Hepatocyte (in vitro differentiated cells): ENCODE data around the gene RPL28. TPM values are rescaled to one million over a fixed set of nuclear protein-coding genes. Genes with fewer than 3 reads are reported as not detected.

Experiments
- DNase-seq: peaks from one replicate; pipeline ENCODE4 v3.0.0-alpha.2; 2016; ENCODE audit warnings: low spot score
- H2AFZ ChIP-seq: fragments of 200-600 bp; sonication (generic); 2 replicates; pipeline ENCODE4 v1.6.0; 2016; ENCODE audit warnings: antibody characterized with exemption, mild to moderate bottlenecking
- H3K27ac ChIP-seq: fragments of 200-600 bp; sonication (generic); 2 replicates; pipeline ENCODE4 v1.5.1; 2016; ENCODE audit warnings: mild to moderate bottlenecking
- H3K27me3 ChIP-seq: fragments of 200-600 bp; sonication (generic); 2 replicates; pipeline ENCODE4 v1.6.1; 2016
- H3K36me3 ChIP-seq: fragments of 200-600 bp; sonication (generic); replicated peaks from 2 replicates; pipeline ENCODE4 v1.5.1; 2016; ENCODE audit warnings: low read depth; ENCODE audit not compliant: insufficient read depth
- H3K4me1 ChIP-seq: fragments of 200-600 bp; sonication (generic); 2 replicates; pipeline ENCODE4 v1.5.1; 2016; ENCODE audit warnings: mild to moderate bottlenecking, moderate library complexity; ENCODE audit not compliant: insufficient read depth
- H3K4me2 ChIP-seq: fragments of 200-600 bp; sonication (generic); 2 replicates; pipeline ENCODE4 v1.6.0; 2016
- H3K4me3 ChIP-seq: fragments of 200-600 bp; sonication (generic); 2 replicates; pipeline ENCODE4 v1.5.1; 2016; ENCODE audit warnings: mild to moderate bottlenecking
- H3K79me2 ChIP-seq: fragments of 200-600 bp; sonication (generic); 2 replicates; pipeline ENCODE4 v1.6.0; 2017; ENCODE audit warnings: mild to moderate bottlenecking
- H3K9me2 ChIP-seq: fragments of 200-600 bp; sonication (generic); replicated peaks from 2 replicates; pipeline ENCODE4 v1.6.0; 2017; ENCODE audit warnings: mild to moderate bottlenecking; ENCODE audit not compliant: insufficient read depth
- H3K9me3 ChIP-seq: fragments of 200-600 bp; sonication (generic); 2 replicates; pipeline ENCODE4 v1.5.1; 2016; ENCODE audit warnings: low read depth, mild to moderate bottlenecking
- H4K20me1 ChIP-seq: fragments of 200-600 bp; sonication (generic); 2 replicates; pipeline ENCODE4 v1.6.0; 2016; ENCODE audit warnings: mild to moderate bottlenecking; ENCODE audit not compliant: insufficient read depth, poor library complexity, severe bottlenecking
- EZH2 ChIP-seq: fragments of 200-600 bp; sonication (generic); IDR thresholded peaks from 2 replicates; pipeline ENCODE4 v1.6.1; 2016; ENCODE audit warnings: antibody characterized with exemption, mild to moderate bottlenecking, borderline replicate concordance
- EZH2phosphoT487 ChIP-seq: fragments of 200-600 bp; sonication (generic); IDR thresholded peaks from one replicate; pipeline ENCODE4 v1.6.1; 2018; ENCODE audit warnings: antibody characterized with exemption, mild to moderate bottlenecking, low read depth, moderate library complexity; ENCODE audit not compliant: unreplicated experiment, severe bottlenecking
- WGBS: methylation state at CpG from one replicate; pipeline ENCODE4 v1.1.6; 2016; ENCODE audit warnings: low lambda C conversion rate; ENCODE audit errors: missing lambda C conversion rate; 5-methylcytosine and 5-hydroxymethylcytosine counted together
- polyA plus RNA-seq: library from polyadenylated mRNA; unstranded; fragments of >200 nt; fragmentation: Nextera tagmentation; extraction: Ambion mirVana; gene quantifications from 2 replicates; pipeline ENCODE4 v1.2.1, GENCODE V29; 2016
- total RNA-seq: library from RNA; depleted of rRNA; stranded (reverse); fragments of >200 nt; gene quantifications from 2 replicates; pipeline ENCODE4 v1.2.3, GENCODE V29; 2014
- TF ChIP-seq, protein P1 (sequence below): fragments of 200-600 bp; sonication (generic); IDR thresholded peaks from 2 replicates; pipeline ENCODE4 v1.5.1; 2016; ENCODE audit warnings: antibody characterized with exemption, mild to moderate bottlenecking; ENCODE audit not compliant: poor library complexity

The RPL28 gene
- total and polyA plus RNA-seq, 2 experiments from 2014 or later: 437 to 604 TPM

DNA sequence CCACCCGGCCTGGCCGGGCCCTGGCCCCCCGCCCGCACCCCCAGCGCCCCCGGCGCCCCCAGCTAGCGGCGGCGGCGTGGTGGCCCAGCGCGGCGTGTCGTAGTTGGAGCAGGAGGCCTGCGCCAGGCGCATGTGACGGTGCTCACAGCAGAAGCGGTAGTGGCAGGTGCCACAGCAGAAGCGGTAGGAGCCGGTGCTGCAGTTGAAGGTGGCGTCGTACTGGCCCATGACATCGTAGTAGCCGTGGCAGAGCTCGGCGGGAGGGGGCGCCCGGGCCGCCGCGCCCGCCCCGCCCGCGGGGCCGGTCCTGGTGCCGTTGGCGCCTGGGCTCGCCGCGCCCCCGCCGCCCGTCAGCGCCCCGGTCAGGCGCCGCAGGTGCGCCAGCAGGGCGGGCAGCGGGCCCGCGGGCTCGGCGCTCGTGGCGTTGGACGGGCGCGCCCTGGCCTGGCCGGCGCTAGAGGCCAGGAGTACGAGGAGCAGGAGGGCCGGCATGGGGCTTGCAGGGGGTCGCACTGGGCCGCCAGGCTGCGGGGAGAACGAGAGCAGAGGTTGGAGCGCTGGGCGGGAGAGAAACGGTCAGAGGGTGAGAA lies 56.7 kb downstream of the RPL28 start:
- Histone ChIP-seq H3K27ac (no peak overlapping the region), H4K20me1 (no peaks in the 10 kb centered on the region), H3K9me3 (no peaks in the 10 kb centered on the region), H3K4me2 (peak overlapping the region; percentile 46), H3K36me3 (no peaks in the 10 kb centered on the region), H3K9me2 (no peaks in the 10 kb centered on the region), H2AFZ (no peak overlapping the region), H3K4me1 (no peaks in the 10 kb centered on the region), H3K27me3 (peaks cover 70% of the 10 kb centered on the region), H3K79me2 (no peaks in the 10 kb centered on the region), H3K4me3 (no peak overlapping the region)
- 3% methylated on average over 49 of the region's 72 CpGs for WGBS
- TF ChIP-seq EZH2phosphoT487 (no peak), EZH2 (no peak)
- TF ChIP-seq, protein P1, sequence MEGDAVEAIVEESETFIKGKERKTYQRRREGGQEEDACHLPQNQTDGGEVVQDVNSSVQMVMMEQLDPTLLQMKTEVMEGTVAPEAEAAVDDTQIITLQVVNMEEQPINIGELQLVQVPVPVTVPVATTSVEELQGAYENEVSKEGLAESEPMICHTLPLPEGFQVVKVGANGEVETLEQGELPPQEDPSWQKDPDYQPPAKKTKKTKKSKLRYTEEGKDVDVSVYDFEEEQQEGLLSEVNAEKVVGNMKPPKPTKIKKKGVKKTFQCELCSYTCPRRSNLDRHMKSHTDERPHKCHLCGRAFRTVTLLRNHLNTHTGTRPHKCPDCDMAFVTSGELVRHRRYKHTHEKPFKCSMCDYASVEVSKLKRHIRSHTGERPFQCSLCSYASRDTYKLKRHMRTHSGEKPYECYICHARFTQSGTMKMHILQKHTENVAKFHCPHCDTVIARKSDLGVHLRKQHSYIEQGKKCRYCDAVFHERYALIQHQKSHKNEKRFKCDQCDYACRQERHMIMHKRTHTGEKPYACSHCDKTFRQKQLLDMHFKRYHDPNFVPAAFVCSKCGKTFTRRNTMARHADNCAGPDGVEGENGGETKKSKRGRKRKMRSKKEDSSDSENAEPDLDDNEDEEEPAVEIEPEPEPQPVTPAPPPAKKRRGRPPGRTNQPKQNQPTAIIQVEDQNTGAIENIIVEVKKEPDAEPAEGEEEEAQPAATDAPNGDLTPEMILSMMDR: no peak
- no peak for DNase-seq

DNA sequence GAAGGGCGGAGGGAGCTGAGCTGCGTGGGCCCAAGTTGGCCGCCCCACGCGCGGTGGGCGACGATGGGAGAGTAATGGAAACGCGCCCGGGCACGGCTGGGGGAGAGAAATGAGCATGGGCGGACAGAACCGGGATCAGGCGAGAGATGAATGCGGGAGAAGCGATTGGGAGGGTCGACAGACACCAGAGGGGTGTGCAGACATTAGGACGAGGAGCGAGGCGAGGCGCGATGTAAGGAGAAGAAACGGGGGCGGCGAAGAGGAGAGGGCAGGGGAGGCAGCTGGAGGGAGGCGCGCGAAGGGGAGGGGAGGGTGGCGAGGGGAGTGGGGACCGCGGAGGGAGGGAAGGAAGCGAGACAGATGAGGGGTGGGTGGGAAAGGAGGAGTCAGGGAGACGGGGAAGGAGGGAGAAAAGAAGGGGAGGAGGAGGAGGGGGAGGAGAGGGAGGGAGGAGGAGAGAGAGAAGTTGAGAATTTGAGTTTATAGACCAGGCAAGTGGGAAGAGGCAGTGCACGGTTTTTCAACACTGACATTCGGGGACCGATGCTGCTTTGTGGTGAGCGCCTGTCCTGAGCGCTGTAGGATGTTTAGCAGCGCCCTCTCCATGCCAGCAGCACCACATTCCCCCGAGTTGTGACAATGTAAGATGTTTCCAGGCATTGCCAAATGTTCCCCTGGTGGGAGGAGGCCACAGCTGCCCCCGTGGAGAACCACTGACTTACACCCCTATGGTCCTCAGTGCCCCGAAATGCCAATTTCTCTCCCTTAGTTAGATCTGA lies 57.5 kb downstream of the RPL28 start, which contains the start of gene SHISA7:
Gene SHISA7, minus strand, starts transcription at position 256 of the 779 bp plus-strand sequence. CDS start 437 bp downstream, outside the sequence.
- Histone ChIP-seq H3K4me2 (peak within 1 kb of the TSS; percentile 46), H3K27me3 (peaks cover 73% of the 10 kb centered on the region), H3K79me2 (no peaks in the 10 kb centered on the region), H3K9me2 (no peaks in the 10 kb centered on the region), H3K9me3 (no peaks in the 10 kb centered on the region), H4K20me1 (no peaks in the 10 kb centered on the region), H3K36me3 (no peaks in the 10 kb centered on the region), H3K27ac (no peak within 1 kb of the TSS), H3K4me1 (no peaks in the 10 kb centered on the region), H2AFZ (no peak within 1 kb of the TSS), H3K4me3 (no peak within 1 kb of the TSS)
- WGBS: 4% methylated on average over 12 of the region's 43 CpGs
- TF ChIP-seq, protein P1: no peak
- TF ChIP-seq EZH2phosphoT487: no peak
- TF ChIP-seq EZH2: no peak
- no peak for DNase-seq

DNA sequence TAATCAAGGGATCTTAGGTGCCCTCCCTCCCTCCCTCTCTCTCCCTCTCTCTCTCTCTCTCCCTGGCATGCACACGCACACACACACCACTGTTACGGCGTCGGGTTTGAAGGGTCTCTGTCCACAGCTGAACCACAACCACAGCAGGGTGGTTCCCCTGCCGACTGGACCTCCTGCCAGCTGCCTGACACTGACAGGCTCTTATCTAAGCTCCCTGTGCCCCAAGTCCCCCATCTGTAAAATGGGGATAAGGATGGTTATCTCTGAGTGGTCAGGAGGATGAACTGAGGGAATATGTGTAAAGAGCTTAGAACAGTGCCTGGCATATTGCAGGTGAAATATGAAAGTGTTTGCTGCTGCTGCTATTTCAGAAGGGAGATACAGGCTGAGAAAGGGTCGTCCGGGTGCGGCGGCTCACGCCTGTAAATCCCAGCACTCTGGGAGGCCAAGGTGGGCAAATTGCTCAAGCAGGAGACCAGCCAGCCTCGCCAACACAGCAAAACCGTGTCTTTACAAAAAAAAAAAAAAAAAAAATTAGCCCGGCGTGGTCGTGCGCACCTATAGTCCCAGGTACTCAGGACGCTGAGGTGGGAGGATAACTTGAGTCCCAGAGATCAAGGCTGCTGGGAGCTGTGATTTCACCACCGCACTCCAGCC lies 58.2 kb downstream of the RPL28 start:
- peaks cover 71% of the 10 kb centered on the region for H3K27me3 ChIP-seq

More for the DNA sequence above, 58.2 kb downstream of the RPL28 start:
- Histone ChIP-seq H3K36me3 (no peaks in the 10 kb centered on the region), H3K9me3 (no peaks in the 10 kb centered on the region), H3K27ac (no peak overlapping the region), H2AFZ (no peak overlapping the region), H3K4me1 (no peaks in the 10 kb centered on the region), H3K4me3 (no peak overlapping the region), H3K9me2 (no peaks in the 10 kb centered on the region), H3K79me2 (no peaks in the 10 kb centered on the region), H3K4me2 (no peak overlapping the region), H4K20me1 (no peaks in the 10 kb centered on the region)
- DNase-seq: no peak
- WGBS: 60% methylated on average over 15 of the region's 18 CpGs
- TF ChIP-seq EZH2 (no peak), EZH2phosphoT487 (no peak)
- TF ChIP-seq, protein P1: no peak
